ENCODE measurements around the gene ATP13A3.
"Not testable (repeated sequence)": the region's sequence is repeated elsewhere in the genome, so short reads cannot be mapped to it uniquely, and the experiment has no call there.

Gene ATP13A3

DNA sequence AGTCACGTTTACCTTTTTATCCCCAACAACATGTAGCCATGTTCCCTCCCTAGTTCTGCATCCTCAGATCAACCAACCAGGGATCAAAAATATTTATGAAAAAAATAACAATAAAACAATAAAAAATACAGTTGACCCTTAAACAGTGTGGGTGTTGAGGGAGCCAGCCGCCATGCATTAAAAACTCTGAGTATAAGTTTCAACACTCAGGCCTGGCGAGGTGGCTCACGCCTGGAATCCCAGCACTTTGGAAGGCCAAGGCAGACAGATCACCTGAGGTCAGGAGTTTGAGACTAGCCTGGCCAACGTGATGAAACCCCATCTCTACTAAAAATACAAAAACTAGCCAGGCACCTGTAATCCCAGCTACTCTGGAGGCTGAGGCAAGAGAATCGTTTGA, 12.7 kb upstream of the ATP13A3 start:
- DNase-seq (ENCODE audit: low read depth), result not testable (repeated sequence)

DNA sequence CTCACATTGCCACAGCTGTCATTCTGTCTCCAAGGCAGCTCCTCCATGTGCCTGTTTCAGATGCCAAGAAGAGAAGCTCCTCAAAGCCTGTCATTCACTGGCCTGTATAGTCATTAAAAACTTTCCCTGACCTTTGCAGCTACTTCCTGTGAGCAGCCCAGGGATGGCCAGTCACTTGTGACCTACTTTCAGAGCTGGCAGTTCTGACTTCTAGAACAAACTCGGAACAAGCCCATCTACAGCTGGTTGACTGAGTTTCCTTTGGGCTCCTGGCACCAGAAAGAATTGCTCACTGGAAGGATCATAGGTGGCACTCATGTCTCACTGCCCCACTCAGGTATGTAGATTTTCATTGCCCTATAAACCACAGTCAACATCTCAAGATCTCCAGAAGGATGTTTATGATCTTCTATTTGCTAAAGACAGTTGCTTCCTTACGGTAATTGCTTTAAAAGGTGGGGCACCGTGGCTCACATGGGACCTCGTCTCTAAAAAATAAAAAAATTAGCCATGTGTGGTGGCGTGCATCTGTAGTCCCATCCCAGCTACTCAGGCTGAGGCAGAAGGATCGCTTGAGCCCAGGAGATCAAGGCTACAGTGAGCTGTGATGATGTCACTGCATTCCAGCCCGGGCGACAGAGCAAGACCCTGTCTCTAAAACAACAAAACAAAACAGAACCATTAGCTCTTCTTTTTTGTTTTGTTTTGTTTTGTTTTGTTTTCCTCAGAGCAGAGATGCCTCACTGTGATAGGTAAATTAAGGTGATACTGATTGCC, 11.2 kb upstream of the ATP13A3 start:
- DNase-seq (ENCODE audit: low read depth), result no peak

DNA sequence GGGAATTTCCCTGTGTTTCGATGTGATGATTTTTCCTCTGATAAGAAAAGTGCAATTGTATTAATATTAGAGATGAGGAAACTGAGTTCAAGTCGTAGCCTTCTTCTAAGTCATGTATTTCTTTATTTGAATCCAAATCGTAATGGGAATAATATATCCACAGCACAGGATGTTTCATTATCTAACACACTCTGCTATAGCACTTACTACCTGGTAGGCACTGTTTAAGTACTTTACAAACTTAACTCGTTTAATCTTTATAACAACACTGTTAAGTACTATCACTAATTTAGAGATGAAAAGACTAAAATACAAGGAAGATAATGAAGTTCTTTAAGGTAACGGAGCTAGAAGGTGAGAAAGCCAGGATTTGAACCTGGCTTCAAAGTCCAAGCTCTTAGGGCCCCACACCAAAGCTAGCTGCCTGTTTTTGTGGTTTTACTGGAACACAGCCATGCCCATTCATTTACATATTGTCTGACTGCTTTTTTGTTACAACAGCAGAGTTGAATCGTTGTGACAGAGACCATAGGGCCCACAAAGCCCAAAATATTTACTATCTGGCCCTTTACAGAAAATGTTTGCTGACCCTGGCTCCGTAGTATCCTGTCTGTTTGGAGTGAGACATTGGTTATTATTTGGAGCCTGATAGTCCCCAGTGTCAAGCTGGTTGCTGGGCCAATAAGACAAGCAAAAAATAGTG, 9.6 kb upstream of the ATP13A3 start:
- DNase-seq (ENCODE audit: low read depth), result no peak

DNA sequence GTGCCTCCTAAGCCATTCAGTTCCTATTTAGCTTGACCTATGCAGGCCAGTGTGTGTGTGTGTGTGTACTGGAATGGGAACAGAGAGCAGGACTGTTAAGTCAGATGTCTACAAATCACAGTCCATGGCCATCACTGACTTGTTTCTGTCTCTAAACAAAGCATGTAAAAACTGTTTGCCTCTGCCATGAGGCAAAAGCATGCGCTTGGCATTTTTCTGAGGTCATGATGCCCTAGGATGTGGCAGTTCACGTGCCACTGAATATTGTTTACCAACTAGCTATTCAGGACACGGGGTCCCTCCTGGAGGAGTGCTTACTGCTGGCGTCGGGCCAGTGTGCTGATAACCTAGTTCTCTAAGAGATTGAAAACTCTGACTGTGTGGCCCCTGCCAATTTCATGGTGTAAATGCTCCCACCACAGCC, 8.2 kb upstream of the ATP13A3 start:
- no peak for DNase-seq (ENCODE audit: low read depth)

DNA sequence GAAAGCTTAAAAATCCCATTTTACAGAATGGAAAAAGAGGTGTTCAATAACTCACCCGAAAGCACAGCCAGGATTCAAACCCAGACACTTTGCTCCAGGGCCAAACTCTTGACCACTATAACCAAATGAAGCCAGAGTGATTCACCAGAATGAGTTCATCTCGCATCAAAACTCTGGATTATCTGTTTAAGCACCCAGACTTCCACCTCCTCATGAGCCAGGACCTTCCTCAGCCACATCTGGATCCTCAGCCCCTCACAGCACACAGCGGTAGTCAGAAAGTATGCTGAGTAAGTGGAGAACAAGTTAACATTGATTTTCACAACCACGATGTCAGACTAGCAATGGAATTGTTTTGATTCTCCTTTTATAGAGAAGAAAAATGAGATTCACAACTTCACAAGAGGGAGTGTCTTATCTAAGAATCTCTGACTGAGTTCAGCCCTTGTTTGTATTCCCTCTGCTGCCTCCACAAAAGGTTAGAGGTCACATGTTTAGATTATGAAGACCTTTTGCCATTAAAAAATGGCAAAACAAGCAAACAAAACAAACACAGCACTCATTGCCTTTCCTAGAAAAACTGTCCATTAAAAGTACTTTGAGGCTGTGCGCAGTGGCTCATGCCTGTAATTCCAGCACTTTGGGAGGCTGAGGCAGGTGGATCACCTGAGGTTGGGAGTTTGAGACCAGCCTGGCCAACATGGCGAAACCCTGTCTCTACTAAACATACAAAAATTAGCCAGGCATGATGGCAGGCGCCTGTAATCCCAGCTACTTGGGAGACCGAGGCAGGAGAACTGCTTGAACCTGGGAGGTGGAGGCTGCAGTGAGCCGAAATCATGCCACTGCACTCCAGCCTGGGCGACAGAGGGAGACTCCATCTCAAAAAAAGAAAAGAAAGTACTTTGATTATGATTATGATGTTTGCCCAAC, 7.5 kb upstream of the ATP13A3 start:
- DNase-seq (ENCODE audit: low read depth), result not testable (repeated sequence)

DNA sequence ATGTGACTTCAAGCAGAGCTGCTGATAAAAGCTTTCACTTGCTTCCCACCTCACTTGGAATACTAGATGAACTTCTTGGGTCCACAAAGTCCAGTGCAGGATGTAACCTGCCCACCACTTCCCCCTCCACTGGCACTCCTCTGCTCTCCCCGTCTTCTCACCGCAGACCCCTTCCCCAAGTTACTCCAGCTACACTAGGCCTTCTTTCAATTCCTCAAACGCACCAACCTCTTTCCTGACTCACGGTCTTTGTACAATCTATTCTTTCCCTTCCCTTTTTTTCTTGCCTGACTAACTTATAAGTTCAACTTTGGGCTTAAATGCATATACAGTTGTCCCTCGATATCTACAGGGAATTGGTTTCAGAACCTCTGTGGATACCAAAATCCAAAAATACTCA, 5.2 kb upstream of the ATP13A3 start:
- no peak for DNase-seq (ENCODE audit: low read depth)

DNA sequence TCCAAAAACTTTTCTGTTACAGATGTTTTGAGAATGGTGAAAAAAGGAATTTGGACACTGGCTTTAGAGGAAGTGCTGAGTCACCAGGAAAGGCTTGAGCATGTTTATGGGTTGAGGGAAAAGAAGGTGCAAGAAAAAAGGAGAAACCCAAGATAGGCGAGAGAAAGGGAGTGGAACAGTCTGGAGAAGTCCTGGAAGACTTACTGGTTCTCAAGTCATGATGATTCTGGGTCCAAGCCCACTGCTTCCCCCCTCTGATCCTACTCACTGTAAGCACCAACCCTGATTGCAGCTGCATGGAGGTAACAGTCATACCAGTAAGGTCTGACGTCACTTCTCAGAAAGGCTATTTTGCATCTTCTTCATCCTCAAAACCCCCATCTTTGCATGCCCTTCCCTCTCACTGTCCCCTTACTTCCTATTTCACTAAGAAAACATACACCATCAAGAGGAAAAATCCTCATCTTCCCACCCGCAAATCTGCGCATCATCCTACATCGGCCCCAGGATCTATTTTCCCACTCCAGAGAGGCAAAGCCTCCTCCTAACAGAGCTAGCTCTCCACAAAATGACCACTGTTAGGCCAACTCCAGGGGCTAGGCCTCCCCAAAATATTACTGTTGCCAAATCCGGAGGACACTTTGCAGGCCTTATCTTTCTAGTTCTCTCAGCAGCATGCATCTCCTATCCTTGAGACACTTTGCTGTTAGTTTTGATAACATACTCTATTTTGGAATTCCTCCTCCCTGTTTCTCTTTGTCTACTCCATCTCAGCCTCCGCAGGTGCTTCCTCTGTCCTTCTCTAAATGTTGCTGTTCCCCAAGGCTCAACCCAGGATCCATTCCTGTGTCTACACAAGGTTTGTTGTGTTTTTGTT, 3.2 kb upstream of the ATP13A3 start:
- no peak for DNase-seq (ENCODE audit: low read depth)

DNA sequence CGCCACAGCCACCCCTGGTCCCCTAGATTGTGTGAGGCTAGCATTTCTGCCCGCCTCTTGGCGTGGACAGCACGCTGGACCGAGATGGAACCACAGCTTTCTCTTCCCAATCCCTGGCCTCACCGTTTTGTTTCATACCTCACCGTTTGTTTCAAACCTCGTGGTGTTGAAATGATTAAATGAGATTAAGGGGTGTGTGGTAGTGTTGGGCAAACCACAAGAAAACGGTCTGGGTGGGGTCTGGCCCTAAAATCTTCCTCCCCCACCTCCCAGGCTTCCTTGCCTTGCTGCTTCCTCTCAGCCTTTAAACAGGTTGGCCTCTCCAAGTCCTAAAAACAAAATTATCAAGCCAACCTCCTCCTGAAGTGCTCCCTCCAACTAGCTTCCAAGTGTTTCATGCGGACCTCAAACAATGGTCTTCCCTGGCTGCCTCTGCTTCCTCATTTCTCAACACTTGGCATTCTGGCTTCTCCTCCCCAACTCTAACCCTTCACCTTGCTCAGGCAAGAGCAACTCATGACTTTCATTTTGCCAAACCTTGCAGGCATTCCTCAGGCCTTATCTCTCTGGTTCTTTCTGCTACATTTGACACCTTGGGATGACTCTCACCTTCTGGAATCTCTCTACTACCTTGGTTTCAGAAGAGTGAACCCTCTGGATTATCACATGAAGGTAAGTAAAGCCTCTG, 1.4 kb upstream of the ATP13A3 start:
- DNase-seq (ENCODE audit: low read depth), result no peak

DNA sequence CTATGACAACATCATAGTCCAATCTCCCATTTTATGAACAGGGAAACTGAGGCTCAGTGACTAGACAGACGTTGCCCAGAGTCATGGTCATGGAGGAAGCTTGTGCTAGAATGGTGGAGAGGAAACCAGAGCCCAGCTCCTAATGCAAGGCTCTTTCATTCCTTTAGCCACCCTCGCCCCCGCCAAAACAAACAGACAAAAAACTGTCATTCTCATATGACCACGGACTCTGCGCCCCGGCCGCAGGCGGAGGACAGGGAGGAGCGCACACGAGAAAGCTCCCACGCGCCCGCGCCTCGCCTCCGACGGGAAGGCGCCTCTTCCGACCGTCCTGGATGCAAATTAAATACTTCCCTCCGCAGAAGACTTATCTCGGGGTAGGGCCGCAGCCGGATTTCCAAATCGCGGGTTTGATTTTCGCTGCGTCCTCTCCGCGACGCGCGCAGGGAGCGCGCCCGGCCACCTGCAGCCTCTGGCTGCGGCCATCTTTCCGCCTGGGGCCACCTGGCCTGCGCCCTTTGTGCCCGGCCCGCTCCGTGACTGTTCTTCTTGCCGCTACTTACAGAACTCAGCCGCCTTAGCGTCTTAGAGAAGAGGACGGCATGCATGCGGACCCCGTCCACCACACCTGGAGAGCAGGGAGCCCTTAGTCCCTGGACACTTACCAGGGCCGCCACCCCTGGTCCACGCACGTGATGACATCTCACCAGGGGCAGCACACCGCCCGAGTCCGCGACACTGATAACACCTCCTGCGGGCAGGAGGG, 670 bp upstream of the ATP13A3 start:
- peak; percentile 14 for DNase-seq (ENCODE audit: low read depth)

DNA sequence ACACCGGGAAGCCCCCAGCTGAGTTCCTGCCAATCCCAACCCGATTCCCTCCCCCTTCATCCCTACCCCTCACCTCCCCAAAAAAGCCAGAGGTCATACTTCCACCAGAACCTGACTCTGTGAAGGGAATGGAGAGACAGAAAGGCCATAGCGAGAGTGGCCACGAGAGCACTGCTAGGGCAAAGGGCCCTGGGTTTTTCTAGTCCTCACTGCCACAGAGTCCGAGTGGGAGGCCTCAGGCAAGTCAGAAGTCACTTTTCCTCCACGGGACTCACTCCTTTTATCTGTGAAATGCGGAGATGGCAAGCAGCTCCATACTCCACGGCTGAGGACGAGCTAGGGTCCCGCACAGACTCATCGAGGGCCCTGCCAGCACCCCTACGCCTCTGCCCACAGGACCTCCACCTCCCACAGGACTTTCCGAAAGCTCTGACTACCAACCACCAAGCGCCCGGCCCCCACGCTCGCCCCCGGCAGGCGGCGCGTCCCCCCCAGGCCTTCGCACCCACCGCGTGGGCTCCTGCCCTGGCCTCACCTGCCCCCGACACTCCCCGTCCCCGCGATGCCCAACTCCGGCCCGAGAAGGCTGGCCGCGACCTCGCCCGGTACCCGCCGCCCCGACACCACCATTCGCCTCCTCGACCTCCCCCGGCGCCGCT, 792 bp downstream of the ATP13A3 start:
- DNase-seq (ENCODE audit: low read depth), result peak; percentile 36

DNA sequence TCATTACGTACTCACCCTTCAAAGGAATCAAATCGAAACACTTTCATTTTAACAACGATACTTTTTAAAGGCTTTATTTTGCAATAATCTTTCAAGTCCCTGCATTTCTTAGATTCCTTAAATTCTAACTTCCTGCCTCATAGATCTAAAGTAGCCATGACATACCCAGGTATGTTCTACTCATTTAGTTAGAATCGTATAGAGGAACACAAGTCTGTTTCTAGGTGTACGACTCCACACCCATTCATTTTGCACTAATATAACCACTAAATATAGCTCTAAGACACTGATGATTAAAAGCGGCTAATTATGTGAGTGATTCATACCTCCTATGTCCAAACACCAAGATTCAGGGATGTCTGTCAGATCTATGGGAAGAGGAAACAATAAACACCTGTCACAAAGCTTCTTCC, 1.3 kb downstream of the ATP13A3 start:
- DNase-seq (ENCODE audit: low read depth), result no peak

DNA sequence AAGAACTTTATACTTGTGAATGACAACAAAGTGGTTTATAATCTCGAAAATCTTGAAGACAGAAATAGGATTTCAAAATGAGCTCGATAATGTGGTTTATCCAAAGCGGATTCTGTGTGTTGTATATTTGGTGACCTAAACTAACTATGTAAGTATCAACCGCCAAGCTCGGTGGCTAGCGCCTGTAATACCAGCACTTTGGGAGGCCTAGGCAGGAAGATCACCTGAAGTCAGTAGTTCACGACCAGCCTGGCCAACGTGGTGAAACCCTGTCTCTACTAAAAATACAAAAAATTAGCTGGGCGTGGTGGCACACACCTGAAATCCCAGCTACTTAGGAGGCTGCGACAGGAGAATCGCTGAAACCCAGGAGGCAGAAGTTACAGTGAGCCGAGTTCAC, 2.2 kb downstream of the ATP13A3 start:
- no peak for DNase-seq (ENCODE audit: low read depth)

DNA sequence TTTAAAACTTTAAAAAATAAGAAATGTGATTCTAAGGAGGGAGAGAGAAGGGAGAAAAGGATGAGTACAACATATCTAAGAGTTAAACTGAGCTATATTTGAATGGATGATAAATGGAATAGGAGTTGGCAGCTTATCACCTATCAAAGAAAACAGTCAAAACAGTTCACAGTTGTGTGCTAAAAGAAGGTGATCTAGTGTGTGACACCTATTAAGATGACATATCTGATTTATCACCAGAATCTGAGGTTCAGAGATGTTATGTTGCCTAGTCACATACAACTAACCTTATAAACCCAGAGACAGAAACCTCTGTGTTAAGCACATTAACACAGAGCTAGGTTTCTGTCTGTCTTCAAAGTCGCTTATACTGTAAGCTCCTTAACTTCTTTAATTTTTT, 3.0 kb downstream of the ATP13A3 start:
- DNase-seq (ENCODE audit: low read depth), result no peak

DNA sequence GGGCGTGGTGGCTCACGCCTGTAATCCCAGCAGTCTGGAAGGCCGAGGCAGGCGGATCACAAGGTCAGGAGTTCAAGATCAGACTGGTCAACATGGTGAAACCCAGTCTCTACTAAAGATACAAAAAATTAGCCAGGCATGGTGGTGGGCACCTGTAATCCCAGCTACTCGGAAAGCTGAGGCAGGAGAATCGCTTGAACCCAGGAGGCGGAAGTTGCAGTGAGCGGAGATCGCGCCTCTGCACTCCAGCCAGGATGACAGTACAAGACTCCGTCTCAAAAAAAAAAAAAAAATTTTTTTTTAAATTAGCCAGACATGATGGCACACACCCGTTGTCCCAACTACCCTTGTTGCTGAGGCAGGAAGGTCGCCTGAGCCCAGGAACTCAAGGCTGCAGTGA, 4.0 kb downstream of the ATP13A3 start:
- not testable (repeated sequence) for DNase-seq (ENCODE audit: low read depth)

DNA sequence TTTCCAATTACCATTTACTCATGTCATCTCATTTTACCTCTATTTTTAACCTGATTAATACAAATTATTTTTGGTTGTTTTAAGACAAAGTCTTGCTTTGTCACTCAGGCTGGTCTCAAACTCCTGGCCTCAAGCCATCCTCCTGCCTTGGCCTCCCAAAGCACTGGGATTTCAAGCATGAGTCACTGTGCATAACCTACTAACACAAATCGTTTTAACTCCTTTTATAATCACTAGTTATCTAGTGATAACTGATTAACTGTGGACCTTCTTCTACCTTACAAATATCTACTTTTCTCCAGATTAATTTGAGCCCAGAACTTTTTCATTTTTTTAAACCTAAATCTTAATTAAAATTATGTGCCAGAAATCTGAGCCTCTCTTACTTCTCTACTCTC, 4.6 kb downstream of the ATP13A3 start:
- no peak for DNase-seq (ENCODE audit: low read depth)

DNA sequence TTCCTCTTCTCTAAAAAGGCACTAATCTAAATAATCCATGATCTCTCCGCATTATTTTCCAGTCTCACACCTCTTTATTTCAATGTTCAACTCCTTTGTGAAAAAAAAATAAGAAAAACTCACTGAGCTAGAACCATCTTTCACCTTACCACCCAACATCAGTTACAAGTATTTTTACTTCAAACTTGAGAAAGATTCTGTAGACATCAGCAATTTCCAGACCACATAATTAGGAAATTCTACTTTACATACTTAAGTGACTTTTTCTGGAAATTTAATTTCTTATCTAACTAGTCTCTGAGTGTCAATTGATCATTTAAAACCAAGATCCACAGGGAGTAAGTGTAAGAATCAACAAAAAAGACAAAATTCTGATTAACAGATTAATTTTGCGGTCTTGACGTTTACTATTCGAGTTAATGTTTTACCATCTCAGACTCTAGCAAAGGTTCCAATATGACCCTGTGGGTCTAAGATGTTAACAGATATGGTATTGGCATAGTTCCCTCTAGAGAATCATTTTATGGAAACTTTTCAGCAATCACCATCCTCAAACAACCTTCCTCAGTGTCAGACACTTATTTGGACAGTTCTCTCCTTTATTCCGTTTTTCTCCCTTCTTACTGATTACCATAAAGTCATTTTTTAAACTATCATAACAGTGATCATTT, 5.1 kb downstream of the ATP13A3 start:
- no peak for DNase-seq (ENCODE audit: low read depth)

DNA sequence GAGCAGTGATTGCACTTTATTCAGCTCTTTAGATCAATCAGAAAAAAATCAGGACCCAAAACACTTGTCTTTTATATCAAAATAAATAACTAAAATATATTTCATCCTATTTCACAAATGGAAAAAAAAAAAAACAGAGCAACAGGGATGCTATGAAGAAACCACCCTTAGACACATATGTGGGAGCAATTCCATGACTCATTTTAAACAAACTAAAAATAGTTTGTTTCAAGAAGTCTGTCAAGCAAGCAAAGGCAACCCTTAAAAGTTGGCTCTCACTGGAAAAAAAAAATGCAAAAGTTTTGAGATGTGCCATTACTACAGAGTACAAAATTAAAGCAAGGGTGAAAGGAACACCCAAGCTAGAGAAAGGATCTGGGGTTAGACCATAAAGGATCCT, 5.7 kb downstream of the ATP13A3 start:
- DNase-seq (ENCODE audit: low read depth), result no peak

DNA sequence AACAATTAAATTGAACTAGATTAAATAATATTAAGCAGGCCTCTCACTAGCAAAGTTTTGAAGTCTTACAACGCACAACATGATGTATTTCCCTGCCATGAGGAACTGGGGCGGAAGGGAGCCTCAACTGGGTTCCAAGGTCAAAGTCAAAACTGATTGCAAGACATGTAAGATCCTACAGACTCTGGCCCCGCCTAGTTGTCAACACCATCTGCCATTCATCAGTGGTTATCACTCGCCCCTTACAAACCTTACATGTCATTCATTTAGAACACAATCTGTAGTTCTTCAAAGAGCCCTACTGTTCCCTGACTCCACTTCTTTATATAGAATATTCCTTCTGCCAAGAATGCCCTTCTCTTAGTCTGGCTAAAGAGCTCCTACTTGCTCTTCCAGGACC, 10.0 kb downstream of the ATP13A3 start:
- no peak for DNase-seq (ENCODE audit: low read depth)

DNA sequence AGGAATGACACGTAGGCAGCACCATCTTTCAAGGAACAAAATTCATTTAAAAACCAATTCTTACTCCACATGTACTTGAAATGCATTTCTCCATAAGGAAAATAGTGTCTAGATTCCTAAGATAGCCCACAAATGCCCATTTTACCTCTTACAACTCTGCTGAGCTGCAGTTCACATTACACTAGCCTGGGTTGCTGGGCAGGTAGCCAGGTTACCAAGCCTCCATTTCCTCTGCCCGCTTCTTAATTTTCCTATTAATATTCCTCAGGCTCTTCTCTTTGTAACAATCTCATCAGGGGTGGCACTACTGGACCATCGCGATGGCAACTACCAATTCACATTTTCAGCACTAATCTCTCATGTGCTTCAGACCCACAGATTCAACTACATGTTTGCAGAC, 10.8 kb downstream of the ATP13A3 start:
- no peak for DNase-seq (ENCODE audit: low read depth)
